Activated naive CD8-positive, alpha-beta T cell treated with anti-CD3 and anti-CD28 coated beads for 36 hours (primary cell): ENCODE data around the gene TMEM117. TPM values are rescaled to one million over a fixed set of nuclear protein-coding genes. Genes with fewer than 3 reads are reported as not detected.
A peak's percentile ranks its signal among the peaks of the same experiment; 100 is the strongest.

Experiments
- DNase-seq: peaks from one replicate; pipeline ENCODE4 v3.0.0; 2021
- H3K27ac Mint-ChIP-seq: one replicate; pipeline ENCODE4 v1.8.0; 2022; ENCODE audit warnings: mild to moderate bottlenecking, moderate library complexity, mixed read lengths
- H3K27me3 Mint-ChIP-seq: one replicate; pipeline ENCODE4 v1.8.0; 2022; ENCODE audit warnings: mild to moderate bottlenecking, mixed read lengths
- H3K36me3 Mint-ChIP-seq: one replicate; pipeline ENCODE4 v1.8.0; 2021; ENCODE audit warnings: mild to moderate bottlenecking, mixed read lengths
- H3K4me1 Mint-ChIP-seq: one replicate; pipeline ENCODE4 v1.8.0; 2021; ENCODE audit warnings: mixed read lengths
- H3K4me3 Mint-ChIP-seq: one replicate; pipeline ENCODE4 v1.8.0; 2022; ENCODE audit warnings: mild to moderate bottlenecking, moderate library complexity, mixed read lengths
- H3K9me3 Mint-ChIP-seq: one replicate; pipeline ENCODE4 v1.8.0; 2022; ENCODE audit warnings: mixed read lengths
- total RNA-seq, 2 experiments: library from RNA; stranded (reverse); gene quantifications; one replicate each; pipeline ENCODE4 v1.2.3, GENCODE V29; 2021

The TMEM117 gene
- total RNA-seq, 2 experiments from 2014 or later = 0.68 to 0.74 TPM

- Mint-ChIP-seq H3K36me3 (peaks cover 17% of the 10 kb centered on the region), H3K4me1 (no peaks in the 10 kb centered on the region), H3K27me3 (no peaks in the 10 kb centered on the region), H3K9me3 (peaks cover 19% of the 10 kb centered on the region), H3K27ac (no peak overlapping the region), H3K4me3 (no peak overlapping the region)
- no peak for DNase-seq
These were observed 144.8 kb downstream of the TMEM117 start for GRCh38 chr12:43980627-43981191.

- Mint-ChIP-seq H3K36me3 (peaks cover 7% of the 10 kb centered on the region), H3K4me1 (peaks cover 3% of the 10 kb centered on the region), H3K27me3 (no peaks in the 10 kb centered on the region), H3K4me3 (no peak overlapping the region), H3K9me3 (peaks cover 11% of the 10 kb centered on the region), H3K27ac (no peak overlapping the region)
- DNase-seq = no peak
These were observed 145.8 kb downstream of the TMEM117 start for GRCh38 chr12:43981726-43982125.

- peaks cover 5% of the 10 kb centered on the region for H3K36me3 Mint-ChIP-seq
- no peak overlapping the region for H3K27ac Mint-ChIP-seq
- no peak overlapping the region for H3K4me3 Mint-ChIP-seq
- no peak for DNase-seq
- no peaks in the 10 kb centered on the region for H3K27me3 Mint-ChIP-seq
- H3K9me3 Mint-ChIP-seq = peaks cover 9% of the 10 kb centered on the region
- H3K4me1 Mint-ChIP-seq = peaks cover 3% of the 10 kb centered on the region
These were observed 146.7 kb downstream of the TMEM117 start for GRCh38 chr12:43982544-43982943.

GRCh38 chr12:43988838-43989560 lies 153.1 kb downstream of the TMEM117 start:
- Mint-ChIP-seq H3K9me3 (no peaks in the 10 kb centered on the region), H3K27ac (no peak overlapping the region), H3K4me3 (no peak overlapping the region), H3K27me3 (no peaks in the 10 kb centered on the region), H3K4me1 (peaks cover 13% of the 10 kb centered on the region), H3K36me3 (no peaks in the 10 kb centered on the region)
- DNase-seq = no peak

GRCh38 chr12:43992856-43993255 lies 157.0 kb downstream of the TMEM117 start:
- H3K27me3 Mint-ChIP-seq = no peaks in the 10 kb centered on the region

GRCh38 chr12:44000309-44000952 lies 164.6 kb downstream of the TMEM117 start:
- Mint-ChIP-seq H3K36me3 (peaks cover 4% of the 10 kb centered on the region), H3K27me3 (no peaks in the 10 kb centered on the region), H3K9me3 (peaks cover 3% of the 10 kb centered on the region), H3K27ac (no peak overlapping the region), H3K4me3 (no peak overlapping the region), H3K4me1 (no peaks in the 10 kb centered on the region)
- peak; percentile 6 for DNase-seq

More at GRCh38 chr12:43992856-43993255, 157.0 kb downstream of the TMEM117 start:
- Mint-ChIP-seq H3K4me3 (no peak overlapping the region), H3K4me1 (peaks cover 10% of the 10 kb centered on the region), H3K36me3 (peaks cover 3% of the 10 kb centered on the region), H3K9me3 (peaks cover 2% of the 10 kb centered on the region), H3K27ac (no peak overlapping the region)
- no peak for DNase-seq

- H3K9me3 Mint-ChIP-seq = peaks cover 6% of the 10 kb centered on the region
- peaks cover 5% of the 10 kb centered on the region for H3K36me3 Mint-ChIP-seq
- H3K4me3 Mint-ChIP-seq = no peak overlapping the region
- no peaks in the 10 kb centered on the region for H3K27me3 Mint-ChIP-seq
- H3K4me1 Mint-ChIP-seq = no peaks in the 10 kb centered on the region
- no peak overlapping the region for H3K27ac Mint-ChIP-seq
- no peak for DNase-seq
These were observed 166.7 kb downstream of the TMEM117 start for GRCh38 chr12:44002607-44003006.

GRCh38 chr12:44003721-44004120 lies 167.8 kb downstream of the TMEM117 start:
- no peaks in the 10 kb centered on the region for H3K4me1 Mint-ChIP-seq
- no peaks in the 10 kb centered on the region for H3K27me3 Mint-ChIP-seq
- no peak overlapping the region for H3K27ac Mint-ChIP-seq
- no peak overlapping the region for H3K4me3 Mint-ChIP-seq
- peaks cover 14% of the 10 kb centered on the region for H3K36me3 Mint-ChIP-seq
- no peak for DNase-seq
- H3K9me3 Mint-ChIP-seq = peaks cover 14% of the 10 kb centered on the region

GRCh38 chr12:44015333-44015941 lies 179.6 kb downstream of the TMEM117 start:
- no peak overlapping the region for H3K4me3 Mint-ChIP-seq
- peaks cover 2% of the 10 kb centered on the region for H3K4me1 Mint-ChIP-seq
- H3K27ac Mint-ChIP-seq = no peak overlapping the region
- no peaks in the 10 kb centered on the region for H3K36me3 Mint-ChIP-seq
- H3K27me3 Mint-ChIP-seq = no peaks in the 10 kb centered on the region
- DNase-seq = no peak
- no peaks in the 10 kb centered on the region for H3K9me3 Mint-ChIP-seq

GRCh38 chr12:44017216-44017615 lies 181.3 kb downstream of the TMEM117 start:
- Mint-ChIP-seq H3K27ac (no peak overlapping the region), H3K4me1 (peaks cover 2% of the 10 kb centered on the region), H3K27me3 (no peaks in the 10 kb centered on the region), H3K4me3 (no peak overlapping the region), H3K36me3 (no peaks in the 10 kb centered on the region), H3K9me3 (no peaks in the 10 kb centered on the region)
- DNase-seq = no peak

GRCh38 chr12:44019118-44019517 lies 183.2 kb downstream of the TMEM117 start:
- no peaks in the 10 kb centered on the region for H3K36me3 Mint-ChIP-seq
- H3K9me3 Mint-ChIP-seq = no peaks in the 10 kb centered on the region
- DNase-seq = no peak
- H3K27ac Mint-ChIP-seq = no peak overlapping the region
- H3K4me3 Mint-ChIP-seq = no peak overlapping the region
- peaks cover 2% of the 10 kb centered on the region for H3K4me1 Mint-ChIP-seq
- H3K27me3 Mint-ChIP-seq = no peaks in the 10 kb centered on the region

GRCh38 chr12:44020555-44020954 lies 184.7 kb downstream of the TMEM117 start:
- Mint-ChIP-seq H3K4me1 (peaks cover under 1% of the 10 kb centered on the region), H3K36me3 (no peaks in the 10 kb centered on the region), H3K27me3 (no peaks in the 10 kb centered on the region), H3K27ac (no peak overlapping the region), H3K4me3 (no peak overlapping the region), H3K9me3 (no peaks in the 10 kb centered on the region)
- DNase-seq = no peak

- Mint-ChIP-seq H3K27ac (no peak overlapping the region), H3K27me3 (no peaks in the 10 kb centered on the region), H3K9me3 (no peaks in the 10 kb centered on the region), H3K36me3 (no peaks in the 10 kb centered on the region), H3K4me1 (no peaks in the 10 kb centered on the region), H3K4me3 (no peak overlapping the region)
- DNase-seq = no peak
These were observed 185.6 kb downstream of the TMEM117 start for GRCh38 chr12:44021471-44021971.

- no peak for DNase-seq
- Mint-ChIP-seq H3K4me3 (no peak overlapping the region), H3K27ac (no peak overlapping the region), H3K27me3 (no peaks in the 10 kb centered on the region), H3K36me3 (peaks cover 8% of the 10 kb centered on the region), H3K9me3 (peaks cover 7% of the 10 kb centered on the region), H3K4me1 (no peaks in the 10 kb centered on the region)
These were observed 189.6 kb downstream of the TMEM117 start for GRCh38 chr12:44025499-44025898.

- Mint-ChIP-seq H3K9me3 (peaks cover 8% of the 10 kb centered on the region), H3K36me3 (peaks cover 8% of the 10 kb centered on the region), H3K4me3 (no peak overlapping the region), H3K4me1 (no peaks in the 10 kb centered on the region), H3K27me3 (no peaks in the 10 kb centered on the region), H3K27ac (no peak overlapping the region)
- no peak for DNase-seq
These were observed 190.2 kb downstream of the TMEM117 start for GRCh38 chr12:44026046-44026445.
